ENCODE results near the gene WDR91.
A peak's percentile ranks its signal among the peaks of the same experiment; 100 is the strongest.
"Not testable (repeated sequence)": the region's sequence is repeated elsewhere in the genome, so short reads cannot be mapped to it uniquely, and the experiment has no call there.

The WDR91 gene

GRCh38 chr7:135175931-135176330 lies 35.4 kb downstream of the WDR91 start:
- DNase-seq, result no peak

GRCh38 chr7:135174941-135175340 lies 36.4 kb downstream of the WDR91 start:
- no peak for DNase-seq

- not testable (repeated sequence) for DNase-seq
Observed at GRCh38 chr7:135173916-135174315, 37.4 kb downstream of the WDR91 start.

- DNase-seq, result not testable (repeated sequence)
Observed at GRCh38 chr7:135171581-135172291, 39.6 kb downstream of the WDR91 start.

GRCh38 chr7:135170998-135171481 lies 40.3 kb downstream of the WDR91 start:
- not testable (repeated sequence) for DNase-seq

- DNase-seq, result peak; percentile 83
Observed at GRCh38 chr7:135170274-135170997, 40.9 kb downstream of the WDR91 start, which contains the start of gene CYREN. CYREN (minus strand) TSS chr7:135170707; CDS start chr7:135168922, 1,785 bp downstream.

- DNase-seq, result no peak
Observed at GRCh38 chr7:135169964-135170273, 41.4 kb downstream of the WDR91 start.

- peak; percentile 42 for DNase-seq
Observed at GRCh38 chr7:135169141-135169963, 42.0 kb downstream of the WDR91 start.

GRCh38 chr7:135168489-135169140 lies 42.7 kb downstream of the WDR91 start:
- DNase-seq, result no peak

GRCh38 chr7:135168001-135168400 lies 43.3 kb downstream of the WDR91 start:
- DNase-seq, result no peak

- no peak for DNase-seq
Observed at GRCh38 chr7:135167365-135167917, 43.9 kb downstream of the WDR91 start.

GRCh38 chr7:135166338-135166990 lies 44.9 kb downstream of the WDR91 start:
- no peak for DNase-seq

GRCh38 chr7:135165862-135166261 lies 45.5 kb downstream of the WDR91 start:
- no peak for DNase-seq

GRCh38 chr7:135164357-135165061 lies 46.8 kb downstream of the WDR91 start:
- no peak for DNase-seq

GRCh38 chr7:135162382-135163001 lies 48.8 kb downstream of the WDR91 start:
- DNase-seq, result no peak

GRCh38 chr7:135161669-135162068 lies 49.7 kb downstream of the WDR91 start:
- DNase-seq, result no peak

- no peak for DNase-seq
Observed at GRCh38 chr7:135160858-135161653, 50.3 kb downstream of the WDR91 start.

- no peak for DNase-seq
Observed at GRCh38 chr7:135160098-135160857, 51.0 kb downstream of the WDR91 start.
